GM21528 (cell line): ENCODE data around the gene PAWR.
"Not testable (repeated sequence)": the region's sequence is repeated elsewhere in the genome, so short reads cannot be mapped to it uniquely, and the experiment has no call there.

Experiments
- ATAC-seq: cut with Tn5 transposase; IDR thresholded peaks from one replicate; pipeline ENCODE4 v1.9.1; 2021; ENCODE audit warnings: mild to moderate bottlenecking, moderate library complexity; ENCODE audit not compliant: unreplicated experiment, low FRiP score

The PAWR gene

GRCh38 chr12:79652521-79652920, 38.2 kb downstream of the PAWR start:
- no peak for ATAC-seq

- ATAC-seq = no peak
Observed at GRCh38 chr12:79650440-79650839, 40.3 kb downstream of the PAWR start.

GRCh38 chr12:79648881-79649280, 41.9 kb downstream of the PAWR start:
- ATAC-seq = no peak

GRCh38 chr12:79646843-79647242, 43.9 kb downstream of the PAWR start:
- not testable (repeated sequence) for ATAC-seq

GRCh38 chr12:79645235-79645630, 45.5 kb downstream of the PAWR start:
- ATAC-seq = peak; percentile 96

- ATAC-seq = no peak
Observed at GRCh38 chr12:79644274-79645234, 46.2 kb downstream of the PAWR start.

GRCh38 chr12:79643821-79644220, 46.9 kb downstream of the PAWR start:
- ATAC-seq = no peak

GRCh38 chr12:79638490-79638889, 52.3 kb downstream of the PAWR start:
- no peak for ATAC-seq

- no peak for ATAC-seq
Observed at GRCh38 chr12:79637093-79637492, 53.7 kb downstream of the PAWR start.

- no peak for ATAC-seq
Observed at GRCh38 chr12:79635676-79636075, 55.1 kb downstream of the PAWR start.

GRCh38 chr12:79634957-79635471, 55.8 kb downstream of the PAWR start:
- no peak for ATAC-seq

GRCh38 chr12:79629561-79629960, 61.2 kb downstream of the PAWR start:
- no peak for ATAC-seq

- not testable (repeated sequence) for ATAC-seq
Observed at GRCh38 chr12:79626735-79627134, 64.0 kb downstream of the PAWR start.

GRCh38 chr12:79624378-79624777, 66.4 kb downstream of the PAWR start:
- no peak for ATAC-seq

GRCh38 chr12:79619872-79620562, 70.7 kb downstream of the PAWR start:
- no peak for ATAC-seq

- ATAC-seq = no peak
Observed at GRCh38 chr12:79618848-79619404, 71.8 kb downstream of the PAWR start.

- ATAC-seq = no peak
Observed at GRCh38 chr12:79617696-79618095, 73.1 kb downstream of the PAWR start.

GRCh38 chr12:79615596-79616560, 74.9 kb downstream of the PAWR start:
- peak; percentile 60 for ATAC-seq

- ATAC-seq = no peak
Observed at GRCh38 chr12:79614730-79615129, 76.0 kb downstream of the PAWR start.

GRCh38 chr12:79601908-79602307, 88.9 kb downstream of the PAWR start:
- no peak for ATAC-seq
